Right lobe of liver (tissue), 4 donors: Measurements from ENCODE around the gene PNRC1.

ENCODE experiments used
- CTCF ChIP-seq, 4 donors: fragments of 200-600 bp in 3 of 4; fragments of 450-650 bp in 1 of 4; IDR thresholded peaks; one replicate each; pipeline versions ENCODE4 v1.5.1 to v1.8.0; 2016 to 2022; ENCODE audit warnings: antibody characterized with exemption in 4 of 4, mild to moderate bottlenecking in 2 of 4
- POLR2A ChIP-seq: fragments of 450-650 bp; IDR thresholded peaks from one replicate; pipeline ENCODE4 v1.6.1; 2017; ENCODE audit warnings: antibody characterized with exemption, mild to moderate bottlenecking
- donor health status: DM: no; HTN: no; CAD: no.
- donor health status: DM: no; HTN: no; CAD: no.
- donor health status: DM: no; HTN: yes; CAD: no.

DNA sequence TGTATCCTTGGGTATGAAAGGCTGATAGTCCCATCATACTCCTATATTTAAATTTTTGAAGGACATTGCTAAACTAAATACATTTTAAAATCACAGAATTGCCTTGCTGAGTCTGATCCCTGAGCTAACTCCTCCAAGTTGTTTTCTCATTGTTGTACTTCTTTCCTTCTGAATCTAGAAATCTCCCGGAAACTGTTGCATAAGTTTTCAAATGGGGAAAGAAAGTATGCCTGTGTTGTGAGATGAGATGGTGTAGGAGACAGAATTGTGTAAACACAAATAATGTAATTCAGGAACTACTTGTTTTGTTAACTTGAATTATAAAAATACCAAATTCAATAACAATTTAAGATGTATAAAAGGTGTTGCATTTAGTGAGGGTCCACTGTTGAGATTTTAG, 7.3 kb downstream of the PNRC1 start:
- TF ChIP-seq POLR2A (no peak), CTCF (IDR thresholded peaks at IDR 0.05) (no peak)
